ENCODE measurements around the gene PKIG. TPM values are rescaled to one million over a fixed set of nuclear protein-coding genes. Genes with fewer than 3 reads are reported as not detected.
"Not testable (repeated sequence)": the region's sequence is repeated elsewhere in the genome, so short reads cannot be mapped to it uniquely, and the experiment has no call there.

PKIG gene
- total and polyA plus RNA-seq, 10 of the 15 experiments (the other 5 are each of a cell fraction or from before 2014, with no cell fraction given) = 5.7 to 82.3 (median 39.7) TPM

- 74% methylated on average over 9 of the region's 9 CpGs for WGBS (ENCODE audit: insufficient coverage, insufficient replicate concordance, low lambda C conversion rate, missing lambda C conversion rate)
- Histone ChIP-seq H3K4me2 (ENCODE audit: control insufficient read depth, insufficient read depth) (peak overlapping the region; percentile 72), H3K4me1 (ENCODE audit: control insufficient read depth, insufficient read depth, low read length) (peaks cover 54% of the 10 kb centered on the region), H3K27ac (ENCODE audit: control insufficient read depth, insufficient read depth) (peak overlapping the region; percentile 77), H3K4me3 (0 out of 2 replicates have a peak overlapping the region, but pooled peaks have one; percentile 46)
- BruUV-seq (replicated peaks); H3K27me3 ChIP-seq (replicated peaks in 1 of 2; ENCODE audit: control insufficient read depth in 2 of 2, insufficient read depth in 2 of 2, low read length in 1 of 2); H2AFZ ChIP-seq (ENCODE audit: control insufficient read depth, low read depth, low read length); H3K9me3 ChIP-seq (replicated peaks; ENCODE audit: control insufficient read depth, insufficient read depth, low read length); H3K36me3 ChIP-seq (ENCODE audit: control insufficient read depth in 2 of 2, insufficient read depth in 2 of 2, low read length in 1 of 2); DNase-seq (ENCODE audit: low read depth, low spot score); ATAC-seq; H4K20me1 ChIP-seq (ENCODE audit: control insufficient read depth, insufficient read depth); FAIRE-seq; H3K9ac ChIP-seq (ENCODE audit: control insufficient read depth, insufficient read depth, low read length); H3K79me2 ChIP-seq (ENCODE audit: control insufficient read depth, insufficient read depth, low read length); in situ Hi-C loops (cut with MboI): not testable (repeated sequence)
- ChIA-PET CTCF (interaction anchor here (0.8 to 5.3 kb wide), 9 partner anchors 8 to 95 kb away, joined by 3 to 67 read pairs (median 11); no protein-coding TSS in a partner anchor), SMC1A (ENCODE audit: uncharacterized antibody, unreplicated experiment) (interaction anchor here (1.0 to 7.8 kb wide), 5 partner anchors 11 to 113 kb away, joined by 3 to 144 read pairs (median 38); partner anchors contain the start of gene TTPAL), POLR2A (interaction anchor here (1.2 to 5.9 kb wide), 3 partner anchors 9 to 54 kb away, joined by 5 to 46 read pairs (median 6); no protein-coding TSS in a partner anchor), RAD21 (ENCODE audit: unreplicated experiment) (interaction anchor here (1.7 to 5.4 kb wide), 8 partner anchors 9 to 62 kb away, joined by 3 to 61 read pairs (median 8); no protein-coding TSS in a partner anchor)
- intact Hi-C loops (cut with micrococcal nuclease; ENCODE audit: unreplicated experiment) = loop anchor here (5.0 kb wide), 2 partner anchors 56 to 111 kb away; partner anchors contain the start of gene TTPAL
- TF ChIP-seq, protein P1, sequence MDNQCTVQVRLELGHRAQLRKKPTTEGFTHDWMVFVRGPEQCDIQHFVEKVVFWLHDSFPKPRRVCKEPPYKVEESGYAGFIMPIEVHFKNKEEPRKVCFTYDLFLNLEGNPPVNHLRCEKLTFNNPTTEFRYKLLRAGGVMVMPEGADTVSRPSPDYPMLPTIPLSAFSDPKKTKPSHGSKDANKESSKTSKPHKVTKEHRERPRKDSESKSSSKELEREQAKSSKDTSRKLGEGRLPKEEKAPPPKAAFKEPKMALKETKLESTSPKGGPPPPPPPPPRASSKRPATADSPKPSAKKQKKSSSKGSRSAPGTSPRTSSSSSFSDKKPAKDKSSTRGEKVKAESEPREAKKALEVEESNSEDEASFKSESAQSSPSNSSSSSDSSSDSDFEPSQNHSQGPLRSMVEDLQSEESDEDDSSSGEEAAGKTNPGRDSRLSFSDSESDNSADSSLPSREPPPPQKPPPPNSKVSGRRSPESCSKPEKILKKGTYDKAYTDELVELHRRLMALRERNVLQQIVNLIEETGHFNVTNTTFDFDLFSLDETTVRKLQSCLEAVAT (IDR thresholded peaks at IDR 0.05) = peak; percentile 93
- 0 out of 2 replicates have a peak, but pooled peaks have one; percentile 41 for TF ChIP-seq ZNF592 (IDR thresholded peaks at IDR 0.05)
Measured at GRCh38 chr20:44588321-44588720, 5.9 kb downstream of the PKIG start.
